ENCODE results near the gene CREB5.
"Not testable (repeated sequence)": the region's sequence is repeated elsewhere in the genome, so short reads cannot be mapped to it uniquely, and the experiment has no call there.

Gene CREB5

GRCh38 chr7:28608731-28609130 lies 196.4 kb downstream of the CREB5 start:
- Histone ChIP-seq H3K4me3 (ENCODE audit: low read length, poor library complexity, severe bottlenecking) (no peak overlapping the region), H3K4me1 (ENCODE audit: insufficient read depth, low read length, poor library complexity, severe bottlenecking) (peaks cover 54% of the 10 kb centered on the region), H3K9me2 (replicated peaks; ENCODE audit: low read depth, low read length) (no peaks in the 10 kb centered on the region), H3K79me2 (ENCODE audit: insufficient read depth, low read length) (no peaks in the 10 kb centered on the region), H3K36me3 (ENCODE audit: insufficient read depth, low read length) (no peaks in the 10 kb centered on the region), H3K4me2 (ENCODE audit: low read depth, low read length, poor library complexity, severe bottlenecking) (peak overlapping the region; percentile 40), H2AFZ (ENCODE audit: low read length) (no peak overlapping the region), H3F3A (ENCODE audit: low read depth) (peaks cover 4% of the 10 kb centered on the region; the same call in 1 of the 2 replicates), H3K27me3 (ENCODE audit: insufficient read depth, low read length, poor library complexity, severe bottlenecking) (no peaks in the 10 kb centered on the region), H4K20me1 (ENCODE audit: insufficient read depth, low read length, poor library complexity, severe bottlenecking) (no peaks in the 10 kb centered on the region), H3K9ac (ENCODE audit: low read depth, low read length, poor library complexity, severe bottlenecking) (no peak overlapping the region), H3K9me3 (ENCODE audit: insufficient read depth, low read depth, low read length) (no peaks in the 10 kb centered on the region)
- TF ChIP-seq, protein P1, sequence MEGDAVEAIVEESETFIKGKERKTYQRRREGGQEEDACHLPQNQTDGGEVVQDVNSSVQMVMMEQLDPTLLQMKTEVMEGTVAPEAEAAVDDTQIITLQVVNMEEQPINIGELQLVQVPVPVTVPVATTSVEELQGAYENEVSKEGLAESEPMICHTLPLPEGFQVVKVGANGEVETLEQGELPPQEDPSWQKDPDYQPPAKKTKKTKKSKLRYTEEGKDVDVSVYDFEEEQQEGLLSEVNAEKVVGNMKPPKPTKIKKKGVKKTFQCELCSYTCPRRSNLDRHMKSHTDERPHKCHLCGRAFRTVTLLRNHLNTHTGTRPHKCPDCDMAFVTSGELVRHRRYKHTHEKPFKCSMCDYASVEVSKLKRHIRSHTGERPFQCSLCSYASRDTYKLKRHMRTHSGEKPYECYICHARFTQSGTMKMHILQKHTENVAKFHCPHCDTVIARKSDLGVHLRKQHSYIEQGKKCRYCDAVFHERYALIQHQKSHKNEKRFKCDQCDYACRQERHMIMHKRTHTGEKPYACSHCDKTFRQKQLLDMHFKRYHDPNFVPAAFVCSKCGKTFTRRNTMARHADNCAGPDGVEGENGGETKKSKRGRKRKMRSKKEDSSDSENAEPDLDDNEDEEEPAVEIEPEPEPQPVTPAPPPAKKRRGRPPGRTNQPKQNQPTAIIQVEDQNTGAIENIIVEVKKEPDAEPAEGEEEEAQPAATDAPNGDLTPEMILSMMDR (conservative IDR thresholded peaks at IDR 0.05; ENCODE audit: low read length) = no peak
- TF ChIP-seq EZH2phosphoT487 (IDR thresholded peaks at IDR 0.05; ENCODE audit: borderline replicate concordance) = no peak

GRCh38 chr7:28609608-28610007 lies 197.3 kb downstream of the CREB5 start:
- H3K9ac ChIP-seq (ENCODE audit: low read depth, low read length, poor library complexity, severe bottlenecking) = no peak overlapping the region
- no peaks in the 10 kb centered on the region for H3K9me3 ChIP-seq (ENCODE audit: insufficient read depth, low read depth, low read length)
- H3K4me1 ChIP-seq (ENCODE audit: insufficient read depth, low read length, poor library complexity, severe bottlenecking) = peaks cover 54% of the 10 kb centered on the region
- no peaks in the 10 kb centered on the region for H3K9me2 ChIP-seq (replicated peaks; ENCODE audit: low read depth, low read length)
- H3K4me3 ChIP-seq (ENCODE audit: low read length, poor library complexity, severe bottlenecking) = no peak overlapping the region
- no peak overlapping the region for H3K4me2 ChIP-seq (ENCODE audit: low read depth, low read length, poor library complexity, severe bottlenecking)
- H4K20me1 ChIP-seq (ENCODE audit: insufficient read depth, low read length, poor library complexity, severe bottlenecking) = no peaks in the 10 kb centered on the region
- no peaks in the 10 kb centered on the region for H3K27me3 ChIP-seq (ENCODE audit: insufficient read depth, low read length, poor library complexity, severe bottlenecking)
- H3F3A ChIP-seq (ENCODE audit: low read depth) = peaks cover 4% of the 10 kb centered on the region; the same call in 1 of the 2 replicates
- no peaks in the 10 kb centered on the region for H3K36me3 ChIP-seq (ENCODE audit: insufficient read depth, low read length)
- H3K79me2 ChIP-seq (ENCODE audit: insufficient read depth, low read length) = no peaks in the 10 kb centered on the region
- H2AFZ ChIP-seq (ENCODE audit: low read length) = peak overlapping the region; percentile 14; the same call in 1 of the 2 replicates
- no peak for TF ChIP-seq EZH2phosphoT487 (IDR thresholded peaks at IDR 0.05; ENCODE audit: borderline replicate concordance)
- TF ChIP-seq, protein P1 (conservative IDR thresholded peaks at IDR 0.05; ENCODE audit: low read length) = no peak

DNA sequence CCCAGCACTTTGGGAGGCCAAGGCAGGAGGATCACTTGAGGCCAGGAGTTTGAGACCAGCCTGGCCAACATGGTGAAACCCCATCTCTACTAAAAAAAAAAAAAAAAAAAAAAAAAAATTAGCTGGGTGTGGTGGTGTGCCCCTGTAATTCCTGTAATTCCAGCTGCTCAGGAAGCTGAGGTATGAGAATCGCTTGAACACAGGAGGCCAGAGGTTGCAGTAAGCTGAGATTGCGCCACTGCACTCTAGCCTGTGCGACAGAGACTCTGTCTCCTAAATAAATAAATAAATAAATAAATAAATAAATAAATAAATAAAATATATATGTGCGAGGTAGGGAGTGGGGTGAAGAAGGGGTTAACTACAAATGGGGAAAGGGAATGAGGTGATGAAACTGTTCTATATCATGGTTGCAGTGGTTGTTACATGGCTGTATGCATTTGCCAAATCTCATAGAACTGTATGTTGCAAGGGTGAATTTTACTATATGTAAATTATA lies 199.1 kb downstream of the CREB5 start:
- not testable (repeated sequence) for H3K9me2 ChIP-seq (replicated peaks; ENCODE audit: low read depth, low read length); H3K4me3 ChIP-seq (ENCODE audit: low read length, poor library complexity, severe bottlenecking); H4K20me1 ChIP-seq (ENCODE audit: insufficient read depth, low read length, poor library complexity, severe bottlenecking); H2AFZ ChIP-seq (ENCODE audit: low read length); H3K4me2 ChIP-seq (ENCODE audit: low read depth, low read length, poor library complexity, severe bottlenecking); H3K27me3 ChIP-seq (ENCODE audit: insufficient read depth, low read length, poor library complexity, severe bottlenecking); H3K9ac ChIP-seq (ENCODE audit: low read depth, low read length, poor library complexity, severe bottlenecking); H3K79me2 ChIP-seq (ENCODE audit: insufficient read depth, low read length); H3K9me3 ChIP-seq (ENCODE audit: insufficient read depth, low read depth, low read length); H3F3A ChIP-seq (ENCODE audit: low read depth); H3K36me3 ChIP-seq (ENCODE audit: insufficient read depth, low read length)
- peaks cover 37% of the 10 kb centered on the region for H3K4me1 ChIP-seq (ENCODE audit: insufficient read depth, low read length, poor library complexity, severe bottlenecking)

DNA sequence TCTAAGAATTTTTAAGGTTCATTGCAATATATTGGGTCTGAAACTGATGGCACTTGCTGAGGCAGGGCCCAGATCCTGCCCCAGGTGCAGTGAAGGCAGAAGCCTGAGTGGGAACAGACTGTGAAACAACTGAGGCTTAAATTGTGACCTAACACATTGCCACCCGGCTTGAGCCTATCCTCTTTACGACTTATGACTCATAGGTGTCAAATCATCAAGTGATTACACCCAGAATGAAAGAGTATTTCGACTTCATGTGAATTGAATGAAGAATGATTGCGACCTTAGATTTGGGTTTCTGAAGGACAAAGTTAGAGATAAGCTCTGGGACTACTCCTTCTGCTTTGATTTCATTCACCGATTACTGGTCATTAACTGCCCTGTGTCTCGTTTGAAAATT lies 200.9 kb downstream of the CREB5 start:
- no peaks in the 10 kb centered on the region for H4K20me1 ChIP-seq (ENCODE audit: insufficient read depth, low read length, poor library complexity, severe bottlenecking)
- no peak overlapping the region for H2AFZ ChIP-seq (ENCODE audit: low read length)
- no peaks in the 10 kb centered on the region for H3K9me3 ChIP-seq (ENCODE audit: insufficient read depth, low read depth, low read length)
- H3K27me3 ChIP-seq (ENCODE audit: insufficient read depth, low read length, poor library complexity, severe bottlenecking) = no peaks in the 10 kb centered on the region
- no peaks in the 10 kb centered on the region for H3K79me2 ChIP-seq (ENCODE audit: insufficient read depth, low read length)
- no peak overlapping the region for H3K4me3 ChIP-seq (ENCODE audit: low read length, poor library complexity, severe bottlenecking)
- H3K4me2 ChIP-seq (ENCODE audit: low read depth, low read length, poor library complexity, severe bottlenecking) = no peak overlapping the region
- no peaks in the 10 kb centered on the region for H3K36me3 ChIP-seq (ENCODE audit: insufficient read depth, low read length)
- TF ChIP-seq, protein P1 (conservative IDR thresholded peaks at IDR 0.05; ENCODE audit: low read length) = no peak
- TF ChIP-seq EZH2phosphoT487 (IDR thresholded peaks at IDR 0.05; ENCODE audit: borderline replicate concordance) = no peak
- no peak overlapping the region for H3K9ac ChIP-seq (ENCODE audit: low read depth, low read length, poor library complexity, severe bottlenecking)
- peaks cover 19% of the 10 kb centered on the region for H3K4me1 ChIP-seq (ENCODE audit: insufficient read depth, low read length, poor library complexity, severe bottlenecking)
- H3F3A ChIP-seq (ENCODE audit: low read depth) = no peaks in the 10 kb centered on the region
- no peaks in the 10 kb centered on the region for H3K9me2 ChIP-seq (replicated peaks; ENCODE audit: low read depth, low read length)

Data from Loucy (cell line).